Mucosa of descending colon (tissue), 3 donors: ENCODE measurements around the gene P3H1. TPM values are rescaled to one million over a fixed set of nuclear protein-coding genes. Genes with fewer than 3 reads are reported as not detected.
"Not testable (repeated sequence)": the region's sequence is repeated elsewhere in the genome, so short reads cannot be mapped to it uniquely, and the experiment has no call there.

ENCODE experiments used
- ATAC-seq: fragments of 200-7000 bp; cut with Tn5 transposase; one replicate; pipeline ENCODE4 v1.9.1; 2020; ENCODE audit warnings: mild to moderate bottlenecking, moderate library complexity
- DNase-seq, 3 donors: peaks; one replicate each; pipeline ENCODE4 v3.0.0-alpha.2; 2020
- H3K36me3 ChIP-seq: fragments of 200-600 bp; one replicate; pipeline ENCODE4 v1.8.0; 2021; ENCODE audit warnings: low read depth, mild to moderate bottlenecking
- H3K4me1 ChIP-seq: fragments of 200-600 bp; one replicate; pipeline ENCODE4 v1.8.0; 2021; ENCODE audit warnings: low read depth, mild to moderate bottlenecking
- H3K4me3 ChIP-seq: fragments of 200-600 bp; one replicate; pipeline ENCODE4 v1.8.0; 2021; ENCODE audit warnings: mild to moderate bottlenecking
- H3K9me3 ChIP-seq: fragments of 200-600 bp; one replicate; pipeline ENCODE4 v1.8.0; 2021; ENCODE audit warnings: mild to moderate bottlenecking
- intact Hi-C, 2 donors: fragments of 100-400 bp; cut with DNase I in 1 of 2; cut with micrococcal nuclease in 1 of 2; formaldehyde crosslinking; loops; one replicate each; pipeline versions ENCODE4 v1.11.0 to v1.11.1; 2022; cut with DNase I, micrococcal nuclease
- total RNA-seq, 3 donors: library from RNA; stranded (reverse); fragmentation: NEBNext Ultra II Directional in 2 of 3; extraction: Animal tissue kit (Norgen Biotek cat#: 25700) in 2 of 3; gene quantifications; one replicate each; pipeline versions ENCODE4 v1.2.1 to v1.2.4, GENCODE V29; 2021 to 2023
- TF ChIP-seq, protein P1 (sequence below): fragments of 200-600 bp; IDR thresholded peaks from one replicate; pipeline ENCODE4 v1.8.0; 2022; ENCODE audit warnings: antibody characterized with exemption, mild to moderate bottlenecking
- donor health status: DM: no; HTN: no; CAD: no; lungs with moderate emphysema.
- donor health status: DM: no; HTN: no; CAD: no.
- donor health status: DM: no; HTN: yes; CAD: no.

Gene P3H1
- total RNA-seq, 3 donors from 2014 or later, result 8.0 to 20.0 (median 14.5) TPM

DNA sequence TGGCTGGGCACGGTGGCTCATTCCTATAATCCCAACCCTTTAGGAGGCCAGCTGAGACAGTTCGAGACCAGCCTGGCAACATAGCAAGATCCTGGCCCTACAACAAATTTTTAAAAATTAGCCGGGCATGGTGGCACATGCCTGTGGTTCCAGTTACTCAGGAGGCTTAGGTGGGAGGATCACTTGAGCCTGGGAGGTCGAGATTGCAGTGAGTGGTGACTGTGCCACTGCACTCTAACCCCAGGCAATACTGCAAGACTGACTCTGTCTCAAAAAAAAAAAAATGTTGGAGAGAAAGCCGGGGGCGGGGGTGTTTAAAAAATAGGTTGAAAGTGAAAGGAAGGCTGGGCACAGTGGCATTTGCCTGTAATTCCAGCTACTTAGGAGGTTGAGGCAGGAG lies 43.3 kb downstream of the P3H1 start:
- Histone ChIP-seq H3K36me3 (no peaks in the 10 kb centered on the region), H3K4me1 (no peaks in the 10 kb centered on the region), H3K9me3 (no peaks in the 10 kb centered on the region), H3K4me3 (no peak overlapping the region)
- DNase-seq, result no peak
- TF ChIP-seq, protein P1, sequence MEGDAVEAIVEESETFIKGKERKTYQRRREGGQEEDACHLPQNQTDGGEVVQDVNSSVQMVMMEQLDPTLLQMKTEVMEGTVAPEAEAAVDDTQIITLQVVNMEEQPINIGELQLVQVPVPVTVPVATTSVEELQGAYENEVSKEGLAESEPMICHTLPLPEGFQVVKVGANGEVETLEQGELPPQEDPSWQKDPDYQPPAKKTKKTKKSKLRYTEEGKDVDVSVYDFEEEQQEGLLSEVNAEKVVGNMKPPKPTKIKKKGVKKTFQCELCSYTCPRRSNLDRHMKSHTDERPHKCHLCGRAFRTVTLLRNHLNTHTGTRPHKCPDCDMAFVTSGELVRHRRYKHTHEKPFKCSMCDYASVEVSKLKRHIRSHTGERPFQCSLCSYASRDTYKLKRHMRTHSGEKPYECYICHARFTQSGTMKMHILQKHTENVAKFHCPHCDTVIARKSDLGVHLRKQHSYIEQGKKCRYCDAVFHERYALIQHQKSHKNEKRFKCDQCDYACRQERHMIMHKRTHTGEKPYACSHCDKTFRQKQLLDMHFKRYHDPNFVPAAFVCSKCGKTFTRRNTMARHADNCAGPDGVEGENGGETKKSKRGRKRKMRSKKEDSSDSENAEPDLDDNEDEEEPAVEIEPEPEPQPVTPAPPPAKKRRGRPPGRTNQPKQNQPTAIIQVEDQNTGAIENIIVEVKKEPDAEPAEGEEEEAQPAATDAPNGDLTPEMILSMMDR, result no peak
- ATAC-seq, result no peak
- intact Hi-C loops, result no loop called here

DNA sequence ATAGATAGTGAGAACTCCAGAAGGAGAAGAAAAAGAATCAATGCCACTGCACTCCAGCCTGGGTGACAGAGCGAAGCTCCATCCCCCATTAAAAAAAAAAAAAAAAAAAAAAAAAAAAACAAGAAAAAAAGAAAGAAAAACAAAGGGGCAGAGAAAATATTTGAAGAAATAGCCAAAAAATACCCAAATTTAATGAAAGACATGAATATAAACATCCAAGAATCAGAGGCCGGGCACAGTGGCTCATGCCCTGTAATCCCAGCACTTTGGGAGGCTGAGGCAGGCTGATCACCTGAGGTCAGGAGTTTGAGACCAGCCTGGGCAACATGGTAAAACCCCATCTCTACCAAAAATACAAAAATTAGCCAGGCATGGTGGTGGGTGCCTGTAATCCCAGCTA lies 44.4 kb downstream of the P3H1 start:
- ATAC-seq, DNase-seq, H3K9me3 ChIP-seq, H3K4me3 ChIP-seq, H3K4me1 ChIP-seq, H3K36me3 ChIP-seq, intact Hi-C loops: not testable (repeated sequence)

DNA sequence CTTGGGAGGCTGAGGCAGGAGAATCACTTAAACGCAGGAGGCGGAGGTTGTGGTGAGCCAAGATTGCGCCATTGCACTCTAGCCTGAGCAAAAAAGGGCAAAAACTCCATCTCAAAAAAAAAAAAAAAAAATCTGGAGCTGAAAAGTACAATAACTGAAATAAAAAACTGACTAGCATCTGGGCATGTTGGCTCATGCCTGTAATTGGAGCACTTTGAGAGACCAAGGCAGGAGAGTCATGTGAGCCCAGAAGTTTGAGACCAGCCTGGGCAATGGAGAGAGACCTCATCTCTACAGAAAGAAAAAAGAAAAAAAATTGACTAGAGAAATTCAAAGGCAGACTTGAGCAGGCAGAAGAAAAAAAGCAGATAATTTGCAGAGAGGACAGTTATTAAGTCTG lies 44.9 kb downstream of the P3H1 start:
- intact Hi-C loops, result no loop called here
- no peak for ATAC-seq
- TF ChIP-seq, protein P1, result no peak
- Histone ChIP-seq H3K4me3 (no peak overlapping the region), H3K4me1 (no peaks in the 10 kb centered on the region), H3K36me3 (no peaks in the 10 kb centered on the region), H3K9me3 (no peaks in the 10 kb centered on the region)
- DNase-seq, result no peak

DNA sequence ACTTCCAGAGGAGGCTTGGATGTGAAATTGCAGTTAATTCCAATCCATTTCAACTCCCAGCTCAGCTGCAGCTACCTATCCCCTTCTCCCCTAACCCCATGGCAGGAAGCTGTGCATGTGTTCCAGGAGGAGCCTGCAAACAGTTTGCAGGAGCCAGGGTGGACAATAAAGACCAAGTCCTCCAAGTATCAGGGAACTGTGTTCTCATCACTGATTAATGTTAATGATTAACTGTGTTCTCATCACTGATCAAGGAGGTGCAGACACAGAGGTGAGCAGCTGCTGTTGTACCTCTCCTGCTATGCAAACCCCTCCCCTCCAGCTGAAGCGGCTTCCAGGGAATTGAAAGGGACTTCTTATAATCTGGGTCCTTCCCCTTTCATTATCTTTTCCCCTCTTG lies 46.0 kb downstream of the P3H1 start:
- no peaks in the 10 kb centered on the region for H3K36me3 ChIP-seq
- ATAC-seq (peak; percentile 45), DNase-seq (no peak)
- no peaks in the 10 kb centered on the region for H3K4me1 ChIP-seq
- H3K9me3 ChIP-seq, result no peaks in the 10 kb centered on the region
- TF ChIP-seq, protein P1, result no peak
- intact Hi-C loops, result no loop called here
- no peak overlapping the region for H3K4me3 ChIP-seq

DNA sequence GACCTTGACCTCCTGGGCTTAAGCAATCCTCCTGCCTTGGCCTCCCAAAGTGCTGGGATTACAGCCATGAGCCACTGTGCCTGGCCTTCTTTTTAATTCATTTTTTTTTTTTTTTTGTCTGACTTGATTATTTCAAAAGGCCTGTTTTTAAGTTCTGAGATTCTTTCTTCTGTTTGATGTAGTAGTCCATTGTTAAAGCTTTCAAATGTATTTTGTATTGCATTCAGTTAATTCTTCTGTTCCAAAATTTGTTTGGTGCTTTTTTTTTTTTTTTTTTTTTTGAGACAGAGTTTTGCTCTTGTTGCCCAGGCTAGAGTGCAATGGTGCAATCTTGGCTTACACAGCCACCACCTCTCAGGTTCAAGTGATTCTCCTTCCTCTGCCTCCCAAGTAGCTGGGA lies 52.4 kb downstream of the P3H1 start:
- intact Hi-C loops, H3K4me1 ChIP-seq, H3K9me3 ChIP-seq, DNase-seq, H3K4me3 ChIP-seq, H3K36me3 ChIP-seq, ATAC-seq: not testable (repeated sequence)

DNA sequence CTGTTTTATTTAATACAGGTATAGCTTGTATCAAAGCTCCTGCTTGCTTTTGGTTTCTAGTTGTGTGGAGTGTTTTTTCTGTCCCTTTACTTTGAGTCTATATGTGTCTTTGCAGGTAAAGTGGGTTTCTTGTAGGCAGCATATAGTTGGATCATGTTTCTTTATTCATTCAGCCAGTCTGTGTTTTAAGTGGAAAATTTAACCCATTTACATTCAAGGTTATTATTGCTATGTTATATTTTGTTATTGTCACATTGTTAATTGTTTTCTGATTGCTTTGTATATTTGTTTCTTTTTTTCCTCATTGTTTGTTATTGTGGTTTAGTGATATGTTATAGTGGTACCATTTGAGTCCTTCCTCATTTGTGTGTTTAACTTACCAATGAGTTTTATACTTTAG lies 53.5 kb downstream of the P3H1 start:
- TF ChIP-seq, protein P1, result no peak
- Histone ChIP-seq H3K4me3 (no peak overlapping the region), H3K4me1 (no peaks in the 10 kb centered on the region), H3K36me3 (peaks cover 3% of the 10 kb centered on the region), H3K9me3 (peaks cover 4% of the 10 kb centered on the region)
- DNase-seq (no peak), ATAC-seq (no peak)
- intact Hi-C loops, result no loop called here

DNA sequence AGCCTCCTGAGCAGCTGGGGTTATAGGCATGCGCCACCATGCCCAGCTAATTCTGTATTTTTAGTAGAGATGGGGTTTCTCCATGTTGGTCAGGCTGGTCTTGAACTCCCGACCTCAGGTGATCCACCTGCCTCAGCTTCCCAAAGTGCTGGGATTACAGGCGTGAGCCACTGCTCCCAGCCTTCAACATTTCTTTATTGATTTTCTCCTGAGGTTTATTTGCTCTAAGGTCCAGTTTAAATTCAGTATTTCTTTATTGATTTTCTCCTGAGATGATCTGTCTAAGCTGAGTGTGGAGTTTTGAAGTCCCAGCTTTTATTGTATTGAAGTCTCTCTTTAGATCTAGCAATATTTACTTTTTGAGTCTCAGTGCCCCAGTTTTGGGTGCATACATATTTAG lies 54.0 kb downstream of the P3H1 start:
- H3K36me3 ChIP-seq, H3K4me1 ChIP-seq, H3K9me3 ChIP-seq, intact Hi-C loops, DNase-seq, H3K4me3 ChIP-seq, ATAC-seq: not testable (repeated sequence)
